ENCODE data around the gene IL3.

Gene IL3

GRCh38 chr5:132099905-132100304 is 39.5 kb downstream of the IL3 start:
- no peak for TF ChIP-seq EZH2phosphoT487 (IDR thresholded peaks at IDR 0.05; ENCODE audit: borderline replicate concordance)
- TF ChIP-seq, protein P1, sequence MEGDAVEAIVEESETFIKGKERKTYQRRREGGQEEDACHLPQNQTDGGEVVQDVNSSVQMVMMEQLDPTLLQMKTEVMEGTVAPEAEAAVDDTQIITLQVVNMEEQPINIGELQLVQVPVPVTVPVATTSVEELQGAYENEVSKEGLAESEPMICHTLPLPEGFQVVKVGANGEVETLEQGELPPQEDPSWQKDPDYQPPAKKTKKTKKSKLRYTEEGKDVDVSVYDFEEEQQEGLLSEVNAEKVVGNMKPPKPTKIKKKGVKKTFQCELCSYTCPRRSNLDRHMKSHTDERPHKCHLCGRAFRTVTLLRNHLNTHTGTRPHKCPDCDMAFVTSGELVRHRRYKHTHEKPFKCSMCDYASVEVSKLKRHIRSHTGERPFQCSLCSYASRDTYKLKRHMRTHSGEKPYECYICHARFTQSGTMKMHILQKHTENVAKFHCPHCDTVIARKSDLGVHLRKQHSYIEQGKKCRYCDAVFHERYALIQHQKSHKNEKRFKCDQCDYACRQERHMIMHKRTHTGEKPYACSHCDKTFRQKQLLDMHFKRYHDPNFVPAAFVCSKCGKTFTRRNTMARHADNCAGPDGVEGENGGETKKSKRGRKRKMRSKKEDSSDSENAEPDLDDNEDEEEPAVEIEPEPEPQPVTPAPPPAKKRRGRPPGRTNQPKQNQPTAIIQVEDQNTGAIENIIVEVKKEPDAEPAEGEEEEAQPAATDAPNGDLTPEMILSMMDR (conservative IDR thresholded peaks at IDR 0.05; ENCODE audit: low read length), result no peak
- no peak overlapping the region for H3K4me3 ChIP-seq (ENCODE audit: low read length, poor library complexity, severe bottlenecking)
- no peaks in the 10 kb centered on the region for H3K79me2 ChIP-seq (ENCODE audit: insufficient read depth, low read length)
- H3K36me3 ChIP-seq (ENCODE audit: insufficient read depth, low read length), result no peaks in the 10 kb centered on the region
- H3K27me3 ChIP-seq (ENCODE audit: insufficient read depth, low read length, poor library complexity, severe bottlenecking), result no peaks in the 10 kb centered on the region
- H3K9me2 ChIP-seq (replicated peaks; ENCODE audit: low read depth, low read length), result no peaks in the 10 kb centered on the region
- no peak overlapping the region for H3K4me2 ChIP-seq (ENCODE audit: low read depth, low read length, poor library complexity, severe bottlenecking)
- H3K4me1 ChIP-seq (ENCODE audit: insufficient read depth, low read length, poor library complexity, severe bottlenecking), result peaks cover 78% of the 10 kb centered on the region
- no peaks in the 10 kb centered on the region for H3F3A ChIP-seq (ENCODE audit: low read depth)
- no peak overlapping the region for H3K9ac ChIP-seq (ENCODE audit: low read depth, low read length, poor library complexity, severe bottlenecking)
- no peaks in the 10 kb centered on the region for H3K9me3 ChIP-seq (ENCODE audit: insufficient read depth, low read depth, low read length)
- H4K20me1 ChIP-seq (ENCODE audit: insufficient read depth, low read length, poor library complexity, severe bottlenecking), result no peaks in the 10 kb centered on the region
- no peak overlapping the region for H2AFZ ChIP-seq (ENCODE audit: low read length)

- TF ChIP-seq, protein P1 (conservative IDR thresholded peaks at IDR 0.05; ENCODE audit: low read length), result no peak
- TF ChIP-seq EZH2phosphoT487 (IDR thresholded peaks at IDR 0.05; ENCODE audit: borderline replicate concordance), result no peak
- H3K4me2 ChIP-seq (ENCODE audit: low read depth, low read length, poor library complexity, severe bottlenecking), result peak overlapping the region; percentile 11
- H4K20me1 ChIP-seq (ENCODE audit: insufficient read depth, low read length, poor library complexity, severe bottlenecking), result no peaks in the 10 kb centered on the region
- no peaks in the 10 kb centered on the region for H3K27me3 ChIP-seq (ENCODE audit: insufficient read depth, low read length, poor library complexity, severe bottlenecking)
- no peak overlapping the region for H3K4me3 ChIP-seq (ENCODE audit: low read length, poor library complexity, severe bottlenecking)
- H3K79me2 ChIP-seq (ENCODE audit: insufficient read depth, low read length), result no peaks in the 10 kb centered on the region
- no peaks in the 10 kb centered on the region for H3K9me2 ChIP-seq (replicated peaks; ENCODE audit: low read depth, low read length)
- H2AFZ ChIP-seq (ENCODE audit: low read length), result no peak overlapping the region
- no peak overlapping the region for H3K9ac ChIP-seq (ENCODE audit: low read depth, low read length, poor library complexity, severe bottlenecking)
- peaks cover 74% of the 10 kb centered on the region for H3K4me1 ChIP-seq (ENCODE audit: insufficient read depth, low read length, poor library complexity, severe bottlenecking)
- H3K36me3 ChIP-seq (ENCODE audit: insufficient read depth, low read length), result no peaks in the 10 kb centered on the region
- H3F3A ChIP-seq (ENCODE audit: low read depth), result no peaks in the 10 kb centered on the region
- no peaks in the 10 kb centered on the region for H3K9me3 ChIP-seq (ENCODE audit: insufficient read depth, low read depth, low read length)
Measured at GRCh38 chr5:132100672-132101261, 40.3 kb downstream of the IL3 start.

DNA sequence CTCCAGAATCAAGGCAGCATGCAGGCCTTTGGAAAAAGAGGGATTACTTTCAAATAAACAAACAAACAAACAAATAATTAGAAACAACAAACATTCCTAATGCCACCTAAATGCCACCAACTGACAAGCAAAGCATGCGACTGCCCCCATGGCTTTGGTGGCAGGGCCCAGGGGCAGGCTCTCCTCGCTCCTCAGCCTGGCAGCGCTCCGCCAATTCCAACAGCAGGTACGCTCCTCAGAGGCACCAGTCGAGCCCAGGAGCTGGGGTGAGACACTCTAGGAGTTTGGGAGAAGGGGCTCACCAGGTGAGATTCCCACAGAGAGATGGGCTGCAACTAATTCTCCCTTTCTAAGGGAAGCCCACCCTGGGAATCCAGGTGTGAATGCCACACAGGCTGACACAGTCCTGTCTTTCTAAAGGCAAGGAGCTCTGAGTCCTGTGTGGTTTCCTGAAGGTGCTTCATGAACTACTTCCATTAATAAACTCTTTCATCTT is 41.0 kb downstream of the IL3 start:
- no peaks in the 10 kb centered on the region for H3K9me2 ChIP-seq (replicated peaks; ENCODE audit: low read depth, low read length)
- no peak overlapping the region for H3K9ac ChIP-seq (ENCODE audit: low read depth, low read length, poor library complexity, severe bottlenecking)
- no peak overlapping the region for H3K4me3 ChIP-seq (ENCODE audit: low read length, poor library complexity, severe bottlenecking)
- H3K9me3 ChIP-seq (ENCODE audit: insufficient read depth, low read depth, low read length), result no peaks in the 10 kb centered on the region
- no peaks in the 10 kb centered on the region for H3F3A ChIP-seq (ENCODE audit: low read depth)
- H3K27me3 ChIP-seq (ENCODE audit: insufficient read depth, low read length, poor library complexity, severe bottlenecking), result no peaks in the 10 kb centered on the region
- TF ChIP-seq, protein P1 (conservative IDR thresholded peaks at IDR 0.05; ENCODE audit: low read length), result no peak
- no peak for TF ChIP-seq EZH2phosphoT487 (IDR thresholded peaks at IDR 0.05; ENCODE audit: borderline replicate concordance)
- H4K20me1 ChIP-seq (ENCODE audit: insufficient read depth, low read length, poor library complexity, severe bottlenecking), result no peaks in the 10 kb centered on the region
- H3K79me2 ChIP-seq (ENCODE audit: insufficient read depth, low read length), result no peaks in the 10 kb centered on the region
- peaks cover 68% of the 10 kb centered on the region for H3K4me1 ChIP-seq (ENCODE audit: insufficient read depth, low read length, poor library complexity, severe bottlenecking)
- no peaks in the 10 kb centered on the region for H3K36me3 ChIP-seq (ENCODE audit: insufficient read depth, low read length)
- H3K4me2 ChIP-seq (ENCODE audit: low read depth, low read length, poor library complexity, severe bottlenecking), result peak overlapping the region; percentile 11
- H2AFZ ChIP-seq (ENCODE audit: low read length), result no peak overlapping the region

Measured in Loucy (cell line).